K562 (cell line): ENCODE results near the gene LRRC4B. TPM values are rescaled to one million over a fixed set of nuclear protein-coding genes. Genes with fewer than 3 reads are reported as not detected.

ENCODE experiments used
- ATAC-seq: fragments of 200-7000 bp; cut with Tn5 transposase; 3 replicates; pipeline ENCODE4 v1.9.1; 2020; ENCODE audit warnings: moderate library complexity
- BruUV-seq: library from RNA; stranded (reverse); fragments of 400-500 nt; replicated peaks from 2 replicates; lab custom pipeline; 2021; lab: Mats Ljungman, UMichigan
- CTCF ChIA-PET: fragments of 300-600 bp; formaldehyde crosslinking; extraction: SDS; loops from one replicate; lab custom pipeline; 2021; ENCODE audit warnings: low intra/inter-chr PET ratio; lab: Yijun Ruan, JAX
- POLR2A ChIA-PET: fragments of 300-600, 350-650 bp; sonication (Branson Sonifier 250); formaldehyde crosslinking; extraction: SDS; loops from one replicate; lab custom pipeline; 2021; ENCODE audit warnings: antibody characterized with exemption, inconsistent platforms; lab: Yijun Ruan, JAX
- DNase-seq, 4 experiments: peaks; one replicate each; pipeline versions ENCODE4 v3.0.0 to v3.0.0-alpha.2; 2011 to 2018; ENCODE audit warnings: low spot score in 3 of 4, mixed read lengths in 3 of 4; ENCODE audit errors: extremely low read depth in 1 of 4
- FAIRE-seq: peaks from 2 replicates; lab custom pipeline; 2011; peaks lifted over from hg19 to GRCh38; lab: Jason Lieb, UNC
- H2AFZ ChIP-seq: 2 replicates; pipeline ENCODE4 v1.6.0; 2011; ENCODE audit warnings: low read depth, low read length, control low read depth, inconsistent platforms
- H3K27ac ChIP-seq: fragments of 200-600 bp; 3 replicates; pipeline ENCODE4 v1.8.0; 2011; ENCODE audit warnings: low read depth, mild to moderate bottlenecking, control low read depth, inconsistent platforms, low read length, moderate library complexity, mixed read lengths; ENCODE audit errors: extremely low read depth
- H3K27me3 ChIP-seq, 2 experiments: fragments of 300-600 bp in 1 of 2; 2 replicates in 1 of 2; 3 replicates in 1 of 2; pipeline versions ENCODE4 v1.6.0 to v1.8.0; 2011; ENCODE audit warnings: inconsistent platforms in 2 of 2, low read length in 2 of 2, mild to moderate bottlenecking in 1 of 2, mixed read lengths in 1 of 2, moderate library complexity in 1 of 2; ENCODE audit not compliant: control insufficient read depth in 2 of 2, insufficient read depth in 2 of 2
- H3K36me3 ChIP-seq: fragments of 300-600 bp; 3 replicates; pipeline ENCODE4 v1.8.0; 2011; ENCODE audit warnings: mild to moderate bottlenecking, low read length, inconsistent platforms; ENCODE audit not compliant: control insufficient read depth, insufficient read depth
- H3K4me1 ChIP-seq, 2 experiments: fragments of 200-600 bp in 1 of 2; replicated peaks in 1 of 2; 2 replicates in 1 of 2; 3 replicates in 1 of 2; pipeline versions ENCODE4 v1.5.1 to v1.8.0; 2011; ENCODE audit warnings: inconsistent platforms in 2 of 2, low read length in 2 of 2, mild to moderate bottlenecking in 1 of 2, mixed read lengths in 1 of 2, moderate library complexity in 1 of 2; ENCODE audit not compliant: control insufficient read depth in 2 of 2, insufficient read depth in 2 of 2
- H3K4me2 ChIP-seq: 2 replicates; pipeline ENCODE4 v1.6.1; 2011; ENCODE audit warnings: low read length, control low read depth, inconsistent platforms, mixed read lengths; ENCODE audit not compliant: insufficient read depth
- H3K4me3 ChIP-seq: fragments of 200-600 bp; sonication (generic), shearing (Covaris generic); 2 replicates; pipeline ENCODE4 v1.5.1; 2016; ENCODE audit warnings: control low read depth, inconsistent platforms
- H3K79me2 ChIP-seq: fragments of 200-600 bp; 3 replicates; pipeline ENCODE4 v1.8.0; 2011; ENCODE audit warnings: low read length, inconsistent platforms; ENCODE audit not compliant: control insufficient read depth, insufficient read depth
- H3K9ac ChIP-seq, 2 experiments: 2 replicates each; pipeline versions ENCODE4 v1.6.0 to v1.6.1; 2011; ENCODE audit warnings: low read depth in 2 of 2, low read length in 2 of 2, control low read depth in 1 of 2, inconsistent platforms in 1 of 2, mild to moderate bottlenecking in 1 of 2, mixed read lengths in 1 of 2; ENCODE audit not compliant: insufficient read depth in 1 of 2
- H3K9me1 ChIP-seq: one replicate; pipeline ENCODE4 v1.6.0; 2011; ENCODE audit warnings: inconsistent platforms, mild to moderate bottlenecking, low read length, moderate library complexity; ENCODE audit not compliant: control insufficient read depth, insufficient read depth
- H3K9me3 ChIP-seq: replicated peaks from 2 replicates; pipeline ENCODE4 v1.5.1; 2011; ENCODE audit warnings: low read depth, low read length, inconsistent platforms; ENCODE audit not compliant: control insufficient read depth, insufficient read depth
- H4K20me1 ChIP-seq: replicated peaks from 2 replicates; pipeline ENCODE4 v1.6.1; 2011; ENCODE audit warnings: low read length, inconsistent platforms, mixed read lengths; ENCODE audit not compliant: control insufficient read depth, insufficient read depth
- ARNT ChIP-seq, 2 experiments: fragments of 450-650 bp; IDR thresholded peaks; 2 replicates each; pipeline ENCODE4 v1.6.1; 2016; ENCODE audit warnings: mild to moderate bottlenecking in 1 of 2
- BCOR ChIP-seq: fragments of 450-650 bp; IDR thresholded peaks from 2 replicates; pipeline ENCODE4 v1.6.1; 2016
- BRF2 ChIP-seq: IDR thresholded peaks from 3 replicates; pipeline ENCODE4 v1.6.1; 2011; ENCODE audit warnings: borderline replicate concordance, mild to moderate bottlenecking; ENCODE audit not compliant: insufficient read length, insufficient read depth
- ESRRA ChIP-seq: fragments of 450-650 bp; IDR thresholded peaks from 2 replicates; pipeline ENCODE4 v1.6.1; 2014; ENCODE audit warnings: low read depth, mild to moderate bottlenecking, moderate library complexity, borderline replicate concordance
- KDM1A ChIP-seq, 2 experiments: fragments of 450-650 bp; IDR thresholded peaks; 2 replicates each; pipeline ENCODE4 v1.6.1; 2016; ENCODE audit warnings: mild to moderate bottlenecking in 2 of 2
- RBM25 ChIP-seq: fragments of 200-400 bp; formaldehyde crosslinking; IDR thresholded peaks from 2 replicates; pipeline ENCODE4 v1.6.1; 2018; ENCODE audit warnings: low read length, low read depth, moderate library complexity; ENCODE audit not compliant: severe bottlenecking
- SPI1 ChIP-seq: IDR thresholded peaks from 2 replicates; pipeline ENCODE4 v1.6.1; 2011; ENCODE audit warnings: low read depth, low read length, control low read depth, borderline replicate concordance
- ZNF561 ChIP-seq: fragments of 450-650 bp; formaldehyde crosslinking; conservative IDR thresholded peaks from 2 replicates; pipeline ENCODE4 v1.4.0; 2020; ENCODE audit warnings: mild to moderate bottlenecking, moderate library complexity
- WGBS: fragments of 100-300 bp; shearing (Covaris generic); methylation state at CpG from one replicate; pipeline ENCODE4 v1.1.6; 2016; ENCODE audit warnings: low coverage, mixed read lengths; ENCODE audit not compliant: insufficient coverage; ENCODE audit errors: missing lambda C conversion rate; 5-methylcytosine and 5-hydroxymethylcytosine counted together
- in situ Hi-C: fragments of 300-500 bp; cut with MboI; formaldehyde crosslinking; loops from 4 replicates; pipeline ENCODE4 v1.15.0; 2018; ENCODE audit warnings: inconsistent platforms, mixed read lengths
- intact Hi-C: fragments of 100-400 bp; cut with micrococcal nuclease; formaldehyde crosslinking; loops from 2 replicates; pipeline ENCODE4 v1.14.2; 2022
- polyA plus RNA-seq, 8 experiments: library from polyadenylated mRNA; depleted of rRNA in 4 of 8; stranded (reverse) in 5 of 8; unstranded in 3 of 8; fragments of >200 nt; fragmentation: Nextera tagmentation in 2 of 8; fragmentation: Illumina TruSeq in 1 of 8; extraction: Ambion mirVana in 2 of 8; extraction: Trizol in 1 of 8; gene quantifications; 2 replicates each; pipeline versions ENCODE4 v1.2.1 to v1.2.3, GENCODE V29; 2011 to 2014; ENCODE audit warnings: inconsistent platforms in 1 of 8, missing spikeins in 1 of 8
- total RNA-seq, 7 experiments: library from RNA; depleted of rRNA in 6 of 7; stranded (reverse); fragments of >200 nt in 6 of 7; fragmentation: Illumina TruSeq in 2 of 7; extraction: Trizol in 2 of 7; gene quantifications; 2 replicates each; pipeline versions ENCODE4 v1.2.1 to v1.2.3, GENCODE V29; 2011 to 2021; ENCODE audit warnings: low replicate concordance in 1 of 7

The LRRC4B gene
- total and polyA plus RNA-seq, 9 of the 15 experiments (the other 6 are each of a cell fraction or from before 2014, with no cell fraction given) = 0.18 to 9.6 (median 2.9) TPM; not detected in 2

- Histone ChIP-seq H3K9ac (no peak overlapping the region; a peak in 1 of 4 replicates), H3K9me1 (no peaks in the 10 kb centered on the region), H2AFZ (no peak overlapping the region), H3K36me3 (no peaks in the 10 kb centered on the region), H3K4me1 (peaks cover 0 to 32% of the 10 kb centered on the region in 2 experiments; a peak in 2 of 5 replicates), H4K20me1 (peaks cover 8% of the 10 kb centered on the region), H3K4me3 (no peak overlapping the region), H3K9me3 (no peaks in the 10 kb centered on the region), H3K27ac (no peak overlapping the region), H3K27me3 (peaks cover 0 to 20% of the 10 kb centered on the region in 2 experiments; a peak in 3 of 5 replicates), H3K79me2 (no peaks in the 10 kb centered on the region), H3K4me2 (no peak overlapping the region)
- FAIRE-seq = no peak
- DNase-seq = no peak
- no peak for ATAC-seq
- in situ Hi-C loops (no loop called here), intact Hi-C loops (no loop called here)
- WGBS = 45% methylated on average over 16 of the region's 22 CpGs
- no TSS peak for BruUV-seq
- TF ChIP-seq BRF2 (no peak), KDM1A (IDR thresholded peaks at IDR 0.05) (peak; percentile 17 to 43; a peak in 1 of 4 replicates), SPI1 (peak; percentile 24; the same call in 1 of the 2 replicates), ESRRA (peak; percentile 84), BCOR (peak; percentile 43; the same call in 1 of the 2 replicates), ARNT (IDR thresholded peaks at IDR 0.05) (no peak), ZNF561 (CRISPR knock-in tag) (no peak), RBM25 (peak; percentile 53)
- ChIA-PET POLR2A (no interaction called here), CTCF (interaction anchor here (0.7 kb wide), 1 partner anchor 215 kb away, joined by 3 read pairs; no protein-coding TSS in a partner anchor)
These were observed 18.9 kb downstream of the LRRC4B start for GRCh38 chr19:50549059-50549926.
